ENCODE measurements around the gene SAP130. TPM values are rescaled to one million over a fixed set of nuclear protein-coding genes. Genes with fewer than 3 reads are reported as not detected.

The SAP130 gene
- total and polyA plus RNA-seq, 2 experiments from 2014 or later: 5.5 to 8.7 TPM

GRCh38 chr2:127935337-127935736, 92.5 kb downstream of the SAP130 start:
- WGBS, 2 experiments (ENCODE audit: low coverage in 1 of 2, low lambda C conversion rate in 2 of 2, missing lambda C conversion rate in 2 of 2): 85 to 89% methylated on average over 6 of the region's 6 CpGs
- no peaks in the 10 kb centered on the region for H3K4me1 ChIP-seq (ENCODE audit: insufficient read depth)
- TF ChIP-seq EZH2phosphoT487 (IDR thresholded peaks at IDR 0.05; ENCODE audit: insufficient read depth, low read depth): no peak
- no peak for DNase-seq
- H3K79me2 ChIP-seq (ENCODE audit: insufficient read depth): no peaks in the 10 kb centered on the region
- no peaks in the 10 kb centered on the region for H4K20me1 ChIP-seq (ENCODE audit: insufficient read depth)
- no peaks in the 10 kb centered on the region for H3K9me3 ChIP-seq (ENCODE audit: low read depth)
- H3F3A ChIP-seq (ENCODE audit: insufficient read depth): no peaks in the 10 kb centered on the region
- no peak overlapping the region for H3K4me2 ChIP-seq (ENCODE audit: unreplicated experiment)
- in situ Hi-C loops (cut with MboI): no loop called here
- H2AFZ ChIP-seq: no peak overlapping the region
- no peak overlapping the region for H3K9ac ChIP-seq
- H3K36me3 ChIP-seq (ENCODE audit: low read depth): no peaks in the 10 kb centered on the region
- H3K9me2 ChIP-seq (ENCODE audit: insufficient read depth): no peaks in the 10 kb centered on the region
- H3K4me3 ChIP-seq: no peak overlapping the region
- no peak overlapping the region for H3K27ac ChIP-seq
- H3K27me3 ChIP-seq (replicated peaks; ENCODE audit: insufficient read depth): 0 out of 2 replicates have a peak, but pooled peaks cover 2% of the 10 kb centered on the region

- 32 to 36% methylated on average over 7 of the region's 7 CpGs for WGBS, 2 experiments (ENCODE audit: low coverage in 1 of 2, low lambda C conversion rate in 2 of 2, missing lambda C conversion rate in 2 of 2)
- TF ChIP-seq EZH2phosphoT487 (IDR thresholded peaks at IDR 0.05; ENCODE audit: insufficient read depth, low read depth): no peak
- no peak for TF ChIP-seq EZH2 (IDR thresholded peaks at IDR 0.05; ENCODE audit: insufficient read depth, poor library complexity, severe bottlenecking)
- Histone ChIP-seq H2AFZ (no peak overlapping the region), H3K9me2 (ENCODE audit: insufficient read depth) (no peaks in the 10 kb centered on the region), H3K9ac (no peak overlapping the region), H3K9me3 (ENCODE audit: low read depth) (no peaks in the 10 kb centered on the region), H3K79me2 (ENCODE audit: insufficient read depth) (no peaks in the 10 kb centered on the region), H3K4me3 (no peak overlapping the region), H4K20me1 (ENCODE audit: insufficient read depth) (no peaks in the 10 kb centered on the region), H3K27me3 (replicated peaks; ENCODE audit: insufficient read depth) (0 out of 2 replicates have a peak, but pooled peaks cover 2% of the 10 kb centered on the region), H3K36me3 (ENCODE audit: low read depth) (no peaks in the 10 kb centered on the region), H3K27ac (no peak overlapping the region), H3K4me2 (ENCODE audit: unreplicated experiment) (no peak overlapping the region), H3K4me1 (ENCODE audit: insufficient read depth) (no peaks in the 10 kb centered on the region), H3F3A (ENCODE audit: insufficient read depth) (no peaks in the 10 kb centered on the region)
- peak; percentile 85 for DNase-seq
- in situ Hi-C loops (cut with MboI): no loop called here
These were observed 95.5 kb downstream of the SAP130 start for GRCh38 chr2:127932199-127932876.

GRCh38 chr2:127929449-127929848, 98.4 kb downstream of the SAP130 start:
- TF ChIP-seq EZH2 (IDR thresholded peaks at IDR 0.05; ENCODE audit: insufficient read depth, poor library complexity, severe bottlenecking) (no peak), EZH2phosphoT487 (IDR thresholded peaks at IDR 0.05; ENCODE audit: insufficient read depth, low read depth) (no peak)

GRCh38 chr2:127927384-127927783, 100.5 kb downstream of the SAP130 start:
- WGBS, 2 experiments (ENCODE audit: low coverage in 1 of 2, low lambda C conversion rate in 2 of 2, missing lambda C conversion rate in 2 of 2): 91 to 93% methylated on average over 3 of the region's 3 CpGs
- no peaks in the 10 kb centered on the region for H3K9me3 ChIP-seq (ENCODE audit: low read depth)
- DNase-seq: no peak
- no peak overlapping the region for H3K27ac ChIP-seq
- 0 out of 2 replicates have a peak, but pooled peaks cover 2% of the 10 kb centered on the region for H3K27me3 ChIP-seq (replicated peaks; ENCODE audit: insufficient read depth)
- no peak overlapping the region for H2AFZ ChIP-seq
- no peaks in the 10 kb centered on the region for H4K20me1 ChIP-seq (ENCODE audit: insufficient read depth)
- no peak overlapping the region for H3K4me2 ChIP-seq (ENCODE audit: unreplicated experiment)
- H3K9ac ChIP-seq: no peak overlapping the region
- H3F3A ChIP-seq (ENCODE audit: insufficient read depth): no peaks in the 10 kb centered on the region
- no peak for TF ChIP-seq EZH2 (IDR thresholded peaks at IDR 0.05; ENCODE audit: insufficient read depth, poor library complexity, severe bottlenecking)
- no peak for TF ChIP-seq EZH2phosphoT487 (IDR thresholded peaks at IDR 0.05; ENCODE audit: insufficient read depth, low read depth)
- H3K4me3 ChIP-seq: no peak overlapping the region
- no peaks in the 10 kb centered on the region for H3K9me2 ChIP-seq (ENCODE audit: insufficient read depth)
- H3K79me2 ChIP-seq (ENCODE audit: insufficient read depth): no peaks in the 10 kb centered on the region
- no peaks in the 10 kb centered on the region for H3K36me3 ChIP-seq (ENCODE audit: low read depth)
- H3K4me1 ChIP-seq (ENCODE audit: insufficient read depth): no peaks in the 10 kb centered on the region
- in situ Hi-C loops (cut with MboI): no loop called here

More at GRCh38 chr2:127929449-127929848, 98.4 kb downstream of the SAP130 start:
- Histone ChIP-seq H3K4me2 (ENCODE audit: unreplicated experiment) (no peak overlapping the region), H3K79me2 (ENCODE audit: insufficient read depth) (no peaks in the 10 kb centered on the region), H3K27ac (no peak overlapping the region), H3K4me3 (no peak overlapping the region), H4K20me1 (ENCODE audit: insufficient read depth) (no peaks in the 10 kb centered on the region), H3K9me2 (ENCODE audit: insufficient read depth) (no peaks in the 10 kb centered on the region), H3K4me1 (ENCODE audit: insufficient read depth) (no peaks in the 10 kb centered on the region), H3K9ac (no peak overlapping the region), H3K36me3 (ENCODE audit: low read depth) (no peaks in the 10 kb centered on the region), H3K9me3 (ENCODE audit: low read depth) (no peaks in the 10 kb centered on the region), H3K27me3 (replicated peaks; ENCODE audit: insufficient read depth) (0 out of 2 replicates have a peak, but pooled peaks cover 2% of the 10 kb centered on the region), H3F3A (ENCODE audit: insufficient read depth) (no peaks in the 10 kb centered on the region), H2AFZ (no peak overlapping the region)
- no peak for DNase-seq
- WGBS, 2 experiments (ENCODE audit: low coverage in 1 of 2, low lambda C conversion rate in 2 of 2, missing lambda C conversion rate in 2 of 2): 47 to 65% methylated on average over 1 of the region's 1 CpG
- in situ Hi-C loops (cut with MboI): no loop called here

Data from GM23248 (cell line).